Measurements from ENCODE around the gene SLC25A19. TPM values are rescaled to one million over a fixed set of nuclear protein-coding genes. Genes with fewer than 3 reads are reported as not detected.
A peak's percentile ranks its signal among the peaks of the same experiment; 100 is the strongest.
"Not testable (repeated sequence)": the region's sequence is repeated elsewhere in the genome, so short reads cannot be mapped to it uniquely, and the experiment has no call there.

The SLC25A19 gene
- total RNA-seq, 4 donors from 2014 or later, result 4.0 to 7.1 (median 5.9) TPM

- WGBS, 2 donors, result 94% methylated on average over 4 of the region's 4 CpGs
- TF ChIP-seq, protein P1, sequence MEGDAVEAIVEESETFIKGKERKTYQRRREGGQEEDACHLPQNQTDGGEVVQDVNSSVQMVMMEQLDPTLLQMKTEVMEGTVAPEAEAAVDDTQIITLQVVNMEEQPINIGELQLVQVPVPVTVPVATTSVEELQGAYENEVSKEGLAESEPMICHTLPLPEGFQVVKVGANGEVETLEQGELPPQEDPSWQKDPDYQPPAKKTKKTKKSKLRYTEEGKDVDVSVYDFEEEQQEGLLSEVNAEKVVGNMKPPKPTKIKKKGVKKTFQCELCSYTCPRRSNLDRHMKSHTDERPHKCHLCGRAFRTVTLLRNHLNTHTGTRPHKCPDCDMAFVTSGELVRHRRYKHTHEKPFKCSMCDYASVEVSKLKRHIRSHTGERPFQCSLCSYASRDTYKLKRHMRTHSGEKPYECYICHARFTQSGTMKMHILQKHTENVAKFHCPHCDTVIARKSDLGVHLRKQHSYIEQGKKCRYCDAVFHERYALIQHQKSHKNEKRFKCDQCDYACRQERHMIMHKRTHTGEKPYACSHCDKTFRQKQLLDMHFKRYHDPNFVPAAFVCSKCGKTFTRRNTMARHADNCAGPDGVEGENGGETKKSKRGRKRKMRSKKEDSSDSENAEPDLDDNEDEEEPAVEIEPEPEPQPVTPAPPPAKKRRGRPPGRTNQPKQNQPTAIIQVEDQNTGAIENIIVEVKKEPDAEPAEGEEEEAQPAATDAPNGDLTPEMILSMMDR (IDR thresholded peaks at IDR 0.05), result no peak
- TF ChIP-seq POLR2A (IDR thresholded peaks at IDR 0.05), result no peak
- no peak overlapping the region for H3K4me3 ChIP-seq (ENCODE audit: low read depth, poor library complexity, severe bottlenecking)
- DNase-seq (ENCODE audit: low spot score in 2 of 2), result no peak
- intact Hi-C loops (cut with DNase I; ENCODE audit: low total_unique reads), result no loop called here
Observed at GRCh38 chr17:75263055-75263454, 26.2 kb downstream of the SLC25A19 start.

DNA sequence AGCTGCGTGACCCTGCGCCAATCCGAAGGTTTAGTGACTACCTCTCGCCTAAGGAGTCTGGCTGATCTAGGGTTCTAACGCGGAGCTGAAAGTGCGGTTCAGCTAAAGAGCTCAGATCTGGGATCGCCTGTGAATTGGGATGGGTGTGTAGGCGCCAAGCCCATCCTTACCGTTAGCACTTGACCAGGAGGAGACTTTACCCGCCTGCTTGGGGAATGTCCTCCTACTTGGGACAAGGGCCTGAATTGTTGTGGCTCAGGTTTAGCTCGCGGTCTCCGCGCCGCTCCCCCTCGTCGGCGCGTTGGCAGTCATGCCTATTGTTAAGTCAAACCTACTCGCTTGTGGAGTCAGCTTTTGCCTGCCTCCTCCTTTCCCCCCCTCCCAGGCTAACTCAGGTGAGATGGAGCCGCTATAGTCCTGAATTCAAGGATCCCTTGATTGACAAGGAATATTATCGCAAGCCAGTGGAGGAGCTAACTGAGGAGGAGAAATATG lies 27.1 kb downstream of the SLC25A19 start:
- intact Hi-C loops (cut with DNase I; ENCODE audit: low total_unique reads), result no loop called here
- DNase-seq (ENCODE audit: low spot score in 2 of 2), result no peak
- peak overlapping the region; percentile 100 for H3K4me3 ChIP-seq (ENCODE audit: low read depth, poor library complexity, severe bottlenecking)
- TF ChIP-seq, protein P1 (IDR thresholded peaks at IDR 0.05), result no peak
- TF ChIP-seq POLR2A (IDR thresholded peaks at IDR 0.05), result no peak
- WGBS, 2 donors, result 0 to 2% methylated on average over 21 to 23 of the region's 23 CpGs

- 0 to 1% methylated on average over 32 to 57 of the region's 69 CpGs for WGBS, 2 donors
- H3K4me3 ChIP-seq (ENCODE audit: low read depth, poor library complexity, severe bottlenecking), result peak within 1 kb of the TSS; percentile 100
- peak in 1 of 2 donors; percentile 36 for TF ChIP-seq POLR2A (IDR thresholded peaks at IDR 0.05)
- TF ChIP-seq, protein P1 (IDR thresholded peaks at IDR 0.05), result no peak
- intact Hi-C loops (cut with DNase I; ENCODE audit: low total_unique reads), result no loop called here
- peak; percentile 94 to 99 for DNase-seq (ENCODE audit: low spot score in 2 of 2)
Observed at GRCh38 chr17:75261336-75262111, 27.7 kb downstream of the SLC25A19 start, which contains the start of the genes GGA3 and MRPS7. Gene GGA3, minus strand, starts transcription at chr17:75261606. Its CDS starts 19 bp downstream, at chr17:75261587. Gene MRPS7, plus strand, starts transcription at chr17:75261879. Its CDS starts 22 bp downstream, at chr17:75261901.

GRCh38 chr17:75260641-75261335 lies 28.4 kb downstream of the SLC25A19 start:
- H3K4me3 ChIP-seq (ENCODE audit: low read depth, poor library complexity, severe bottlenecking), result peak overlapping the region; percentile 100
- TF ChIP-seq, protein P1 (IDR thresholded peaks at IDR 0.05), result no peak
- no peak for TF ChIP-seq POLR2A (IDR thresholded peaks at IDR 0.05)
- DNase-seq (ENCODE audit: low spot score in 2 of 2), result no peak
- intact Hi-C loops (cut with DNase I; ENCODE audit: low total_unique reads), result no loop called here
- WGBS, 2 donors, result 1% methylated on average over 17 to 25 of the region's 31 CpGs

GRCh38 chr17:75257228-75257627 lies 32.0 kb downstream of the SLC25A19 start:
- 46 to 61% methylated on average over 2 of the region's 2 CpGs for WGBS, 2 donors
- H3K4me3 ChIP-seq (ENCODE audit: low read depth, poor library complexity, severe bottlenecking); intact Hi-C loops (cut with DNase I; ENCODE audit: low total_unique reads): not testable (repeated sequence)

DNA sequence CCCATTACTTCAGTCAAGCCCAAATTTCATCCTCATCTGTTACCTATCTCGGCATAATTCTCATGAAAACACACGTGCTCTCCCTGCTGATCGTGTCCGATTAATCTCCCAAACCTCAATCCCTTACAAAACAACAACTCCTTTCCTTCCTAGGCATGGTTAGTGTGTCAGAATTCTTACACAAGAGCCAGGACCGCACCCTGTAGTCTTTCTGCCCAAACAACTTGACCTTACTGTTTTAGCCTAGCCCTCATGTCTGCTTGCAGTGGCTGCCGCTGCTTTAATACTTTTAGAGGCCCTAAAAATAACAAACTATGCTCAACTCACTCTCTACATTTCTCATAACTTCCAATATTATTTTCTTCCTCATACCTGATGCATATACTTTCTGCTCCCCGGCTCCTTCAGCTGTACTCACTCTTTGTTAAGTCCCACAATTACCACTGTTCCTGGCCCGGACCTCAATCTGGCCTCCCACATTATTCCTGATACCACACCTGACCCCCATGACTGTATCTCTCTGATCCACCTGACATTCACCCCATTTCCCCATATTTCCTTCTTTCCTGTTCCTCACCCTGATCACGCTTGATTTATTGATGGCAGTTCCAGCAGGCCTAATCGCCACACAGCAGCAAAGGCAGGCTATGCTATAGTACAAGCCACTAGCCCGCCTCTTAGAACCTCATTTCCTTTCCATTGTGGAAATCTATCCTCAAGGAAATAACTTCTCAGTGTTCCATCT lies 33.1 kb downstream of the SLC25A19 start:
- H3K4me3 ChIP-seq (ENCODE audit: low read depth, poor library complexity, severe bottlenecking); intact Hi-C loops (cut with DNase I; ENCODE audit: low total_unique reads): not testable (repeated sequence)
- peak in 1 of 2 donors; percentile 72 for DNase-seq (ENCODE audit: low spot score in 2 of 2)
- WGBS, 2 donors, result 52 to 65% methylated on average over 11 of the region's 11 CpGs

More at GRCh38 chr17:75257228-75257627, 32.0 kb downstream of the SLC25A19 start:
- DNase-seq (ENCODE audit: low spot score in 2 of 2), result not testable (repeated sequence)

Measured in lower leg skin (tissue), 4 donors.